NCI-H128 (cell line): ENCODE results near the gene PPM1F.
"Not testable (repeated sequence)": the region's sequence is repeated elsewhere in the genome, so short reads cannot be mapped to it uniquely, and the experiment has no call there.

Source experiments
- DNase-seq: peaks from one replicate; lab custom pipeline; 2025; ENCODE audit not compliant: unreplicated experiment; lab: John Stamatoyannopoulos, UW

Gene PPM1F

GRCh38 chr22:21898354-21898896 lies 54.2 kb downstream of the PPM1F start:
- DNase-seq: no peak

- DNase-seq: no peak
Observed at GRCh38 chr22:21896951-21897513, 55.6 kb downstream of the PPM1F start.

GRCh38 chr22:21896275-21896674 lies 56.4 kb downstream of the PPM1F start:
- DNase-seq: not testable (repeated sequence)

- no peak for DNase-seq
Observed at GRCh38 chr22:21894799-21895198, 57.8 kb downstream of the PPM1F start.

- no peak for DNase-seq
Observed at GRCh38 chr22:21889251-21889990, 63.2 kb downstream of the PPM1F start.

- no peak for DNase-seq
Observed at GRCh38 chr22:21887841-21888240, 64.8 kb downstream of the PPM1F start.

- DNase-seq: not testable (repeated sequence)
Observed at GRCh38 chr22:21883930-21884329, 68.7 kb downstream of the PPM1F start.

GRCh38 chr22:21882754-21883333 lies 69.8 kb downstream of the PPM1F start:
- not testable (repeated sequence) for DNase-seq

GRCh38 chr22:21881841-21882753 lies 70.6 kb downstream of the PPM1F start:
- DNase-seq: no peak

- no peak for DNase-seq
Observed at GRCh38 chr22:21876486-21877176, 76.0 kb downstream of the PPM1F start.

- not testable (repeated sequence) for DNase-seq
Observed at GRCh38 chr22:21874953-21875352, 77.7 kb downstream of the PPM1F start.

- no peak for DNase-seq
Observed at GRCh38 chr22:21873619-21874018, 79.0 kb downstream of the PPM1F start.

- not testable (repeated sequence) for DNase-seq
Observed at GRCh38 chr22:21872741-21873140, 79.9 kb downstream of the PPM1F start.
